Adipocyte (in vitro differentiated cells): ENCODE data around the gene UGT1A8.
"Not testable (repeated sequence)": the region's sequence is repeated elsewhere in the genome, so short reads cannot be mapped to it uniquely, and the experiment has no call there.

ENCODE experiments used
- DNase-seq: peaks from one replicate; pipeline ENCODE4 v3.0.0-alpha.2; 2015; ENCODE audit warnings: low read depth
- H3K27me3 ChIP-seq: replicated peaks from 2 replicates; pipeline ENCODE4 v1.7.0; 2013; ENCODE audit warnings: mild to moderate bottlenecking, low read length, moderate library complexity; ENCODE audit not compliant: control insufficient read depth, insufficient read depth
- H3K36me3 ChIP-seq: 2 replicates; pipeline ENCODE4 v1.7.0; 2013; ENCODE audit warnings: low read length, mild to moderate bottlenecking, moderate library complexity; ENCODE audit not compliant: control insufficient read depth, insufficient read depth, severe bottlenecking
- H3K4me1 ChIP-seq: 2 replicates; pipeline ENCODE4 v1.7.0; 2013; ENCODE audit warnings: mild to moderate bottlenecking, low read length, moderate library complexity; ENCODE audit not compliant: control insufficient read depth, insufficient read depth
- H3K4me3 ChIP-seq: 2 replicates; pipeline ENCODE4 v1.7.0; 2013; ENCODE audit warnings: mild to moderate bottlenecking, low read length, moderate library complexity
- H3K9ac ChIP-seq: 2 replicates; pipeline ENCODE4 v1.7.0; 2013; ENCODE audit warnings: mild to moderate bottlenecking, low read length, moderate library complexity
- H3K9me3 ChIP-seq: 2 replicates; pipeline ENCODE4 v1.7.0; 2013; ENCODE audit warnings: mild to moderate bottlenecking, low read length, moderate library complexity; ENCODE audit not compliant: control insufficient read depth

Gene UGT1A8

GRCh38 chr2:233688341-233688740 is 70.9 kb downstream of the UGT1A8 start:
- no peak for DNase-seq
- Histone ChIP-seq H3K9ac (no peak overlapping the region), H3K36me3 (no peaks in the 10 kb centered on the region), H3K4me1 (peaks cover 6% of the 10 kb centered on the region), H3K27me3 (peaks cover 19% of the 10 kb centered on the region), H3K9me3 (no peaks in the 10 kb centered on the region), H3K4me3 (no peak overlapping the region)

DNA sequence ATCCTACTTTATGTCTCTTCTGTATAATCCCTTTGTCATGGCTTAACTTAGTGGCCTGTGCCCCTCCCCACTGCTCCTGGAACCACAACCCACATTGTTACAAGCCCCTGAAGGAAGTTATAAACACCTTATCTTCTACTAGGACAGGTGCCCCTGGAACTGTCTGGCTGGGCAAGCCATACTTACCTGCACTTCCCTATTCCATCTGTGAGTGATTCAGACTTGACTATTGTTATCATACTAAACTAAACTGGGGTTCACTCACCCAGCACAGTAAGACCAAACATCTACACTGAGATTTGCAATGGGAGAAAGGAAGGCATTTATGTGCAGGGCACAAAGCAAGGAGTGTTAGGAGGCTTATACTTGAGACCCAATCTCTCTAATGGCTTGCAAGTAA is 71.6 kb downstream of the UGT1A8 start:
- Histone ChIP-seq H3K4me3 (no peak overlapping the region), H3K36me3 (no peaks in the 10 kb centered on the region), H3K9me3 (no peaks in the 10 kb centered on the region), H3K9ac (no peak overlapping the region), H3K4me1 (peaks cover 6% of the 10 kb centered on the region), H3K27me3 (peaks cover 19% of the 10 kb centered on the region)
- no peak for DNase-seq

GRCh38 chr2:233689501-233689900 is 72.1 kb downstream of the UGT1A8 start:
- DNase-seq = no peak
- no peaks in the 10 kb centered on the region for H3K36me3 ChIP-seq
- no peak overlapping the region for H3K9ac ChIP-seq
- H3K9me3 ChIP-seq = no peaks in the 10 kb centered on the region
- H3K4me3 ChIP-seq = no peak overlapping the region
- H3K4me1 ChIP-seq = peaks cover 6% of the 10 kb centered on the region
- H3K27me3 ChIP-seq = peaks cover 19% of the 10 kb centered on the region

GRCh38 chr2:233690444-233690843 is 73.0 kb downstream of the UGT1A8 start:
- peak; percentile 40 for DNase-seq
- Histone ChIP-seq H3K4me1 (peaks cover 6% of the 10 kb centered on the region), H3K9me3 (no peaks in the 10 kb centered on the region), H3K27me3 (peaks cover 19% of the 10 kb centered on the region), H3K36me3 (no peaks in the 10 kb centered on the region), H3K4me3 (no peak overlapping the region), H3K9ac (no peak overlapping the region)

GRCh38 chr2:233691443-233692433 is 74.3 kb downstream of the UGT1A8 start:
- Histone ChIP-seq H3K4me3 (no peak overlapping the region), H3K4me1 (peaks cover 9% of the 10 kb centered on the region), H3K9me3 (no peaks in the 10 kb centered on the region), H3K27me3 (peaks cover 19% of the 10 kb centered on the region), H3K36me3 (no peaks in the 10 kb centered on the region), H3K9ac (no peak overlapping the region)
- DNase-seq = no peak

GRCh38 chr2:233692648-233693047 is 75.2 kb downstream of the UGT1A8 start, which contains the start of gene UGT1A6:
Gene UGT1A6, plus strand, starts transcription at chr2:233692890. Its CDS starts 115 bp downstream, at chr2:233693005.
- no peak for DNase-seq
- Histone ChIP-seq H3K9me3 (no peaks in the 10 kb centered on the region), H3K27me3 (peaks cover 19% of the 10 kb centered on the region), H3K9ac (no peak within 1 kb of the TSS), H3K4me1 (peaks cover 14% of the 10 kb centered on the region), H3K4me3 (no peak within 1 kb of the TSS), H3K36me3 (no peaks in the 10 kb centered on the region)

DNA sequence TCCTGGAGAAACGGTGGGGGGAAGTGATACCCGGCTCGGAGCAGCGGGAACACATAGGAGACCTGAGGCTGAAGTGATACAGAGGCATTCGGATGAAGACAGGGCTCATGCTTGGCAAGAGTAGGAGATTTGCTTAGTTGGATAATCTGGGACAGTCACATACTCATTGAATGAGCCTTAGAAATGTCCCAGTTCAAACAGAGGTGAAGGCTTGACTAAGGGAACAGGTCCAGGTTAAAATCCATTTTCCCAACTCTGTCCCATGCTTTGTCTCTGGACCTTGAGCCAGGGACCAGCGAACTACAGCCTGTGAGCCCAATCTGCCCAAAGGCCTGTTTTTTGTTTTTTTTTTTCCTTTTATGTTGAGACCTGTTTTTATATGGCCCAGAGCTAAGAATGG is 76.5 kb downstream of the UGT1A8 start:
- Histone ChIP-seq H3K36me3 (no peaks in the 10 kb centered on the region), H3K4me3 (no peak overlapping the region), H3K9ac (no peak overlapping the region), H3K9me3 (no peaks in the 10 kb centered on the region), H3K27me3 (peaks cover 19% of the 10 kb centered on the region), H3K4me1 (peaks cover 21% of the 10 kb centered on the region)
- no peak for DNase-seq

GRCh38 chr2:233698740-233699139 is 81.3 kb downstream of the UGT1A8 start:
- H3K9me3 ChIP-seq = no peaks in the 10 kb centered on the region
- H3K36me3 ChIP-seq = no peaks in the 10 kb centered on the region
- H3K9ac ChIP-seq = no peak overlapping the region
- H3K27me3 ChIP-seq = no peaks in the 10 kb centered on the region
- no peak for DNase-seq
- no peak overlapping the region for H3K4me3 ChIP-seq
- peaks cover 25% of the 10 kb centered on the region for H3K4me1 ChIP-seq

- H3K4me3 ChIP-seq = no peak overlapping the region
- H3K9me3 ChIP-seq = no peaks in the 10 kb centered on the region
- peaks cover 25% of the 10 kb centered on the region for H3K4me1 ChIP-seq
- H3K9ac ChIP-seq = peak overlapping the region; percentile 67
- DNase-seq = no peak
- H3K36me3 ChIP-seq = no peaks in the 10 kb centered on the region
- H3K27me3 ChIP-seq = no peaks in the 10 kb centered on the region
Observed at GRCh38 chr2:233699424-233700027, 82.1 kb downstream of the UGT1A8 start.

DNA sequence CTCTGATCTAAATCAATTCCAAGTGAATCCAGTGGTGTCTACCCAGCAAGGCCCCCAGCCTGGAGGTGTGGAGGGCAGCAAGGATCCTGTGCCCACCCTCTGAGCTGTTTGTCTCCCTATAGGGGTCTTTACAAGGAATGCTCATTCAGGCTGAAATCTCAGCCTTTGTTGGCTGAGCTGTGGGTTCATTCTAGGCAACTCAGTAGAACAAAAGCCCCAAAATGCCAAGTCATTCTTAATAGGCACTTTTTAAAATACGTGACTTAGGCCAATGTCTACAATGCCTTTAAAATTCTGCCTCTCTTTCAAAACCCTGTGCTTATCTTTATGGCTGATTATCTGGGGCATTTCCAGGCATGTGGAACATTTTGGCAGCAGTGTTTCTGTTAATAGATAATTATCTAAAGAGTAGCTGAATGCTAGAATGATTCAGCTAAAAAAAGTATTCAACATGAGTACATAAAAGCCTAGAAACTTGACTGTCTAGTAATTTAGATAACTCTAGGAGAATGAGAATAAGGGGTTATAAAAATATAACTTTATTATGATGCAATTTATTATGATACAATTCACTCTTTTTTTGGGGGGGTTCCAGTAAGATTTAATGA is 82.7 kb downstream of the UGT1A8 start:
- Histone ChIP-seq H3K9me3 (no peaks in the 10 kb centered on the region), H3K27me3 (no peaks in the 10 kb centered on the region), H3K36me3 (no peaks in the 10 kb centered on the region), H3K9ac (peak overlapping the region; percentile 67), H3K4me1 (peaks cover 25% of the 10 kb centered on the region), H3K4me3 (no peak overlapping the region)
- DNase-seq = peak; percentile 93

- H3K9ac ChIP-seq, H3K9me3 ChIP-seq, H3K4me3 ChIP-seq, H3K27me3 ChIP-seq, H3K36me3 ChIP-seq, DNase-seq: not testable (repeated sequence)
- H3K4me1 ChIP-seq = peaks cover 26% of the 10 kb centered on the region
Observed at GRCh38 chr2:233700842-233701241, 83.4 kb downstream of the UGT1A8 start.
